HK-2 (cell line): ENCODE measurements around the gene RAB18.
"Not testable (repeated sequence)": the region's sequence is repeated elsewhere in the genome, so short reads cannot be mapped to it uniquely, and the experiment has no call there.

Source experiments
- DNase-seq: peaks from one replicate; pipeline ENCODE4 v3.0.0-alpha.2; 2018; ENCODE audit not compliant: unreplicated experiment

Gene RAB18

DNA sequence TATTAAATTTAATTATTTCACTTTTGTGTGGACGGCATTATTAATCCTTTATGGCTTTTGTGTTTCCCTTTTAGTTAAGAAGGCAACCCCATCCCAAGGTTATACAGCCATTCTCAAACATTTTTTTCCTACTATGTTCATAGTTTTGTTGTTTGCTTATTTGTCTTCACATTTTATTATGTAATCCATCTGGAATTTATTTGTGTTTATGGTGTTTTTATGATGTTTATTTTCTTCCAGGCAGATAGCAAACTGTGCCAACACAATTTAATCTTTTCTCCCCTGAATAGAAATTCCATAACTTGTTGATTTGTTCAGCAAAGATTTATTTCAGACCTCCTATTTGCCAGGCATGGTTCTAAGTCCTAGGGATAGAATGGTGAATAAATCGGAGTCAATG lies 42.9 kb downstream of the RAB18 start:
- DNase-seq = no peak

- DNase-seq = no peak
Observed at GRCh38 chr10:27547482-27547881, 43.4 kb downstream of the RAB18 start.

GRCh38 chr10:27550823-27551222 lies 46.7 kb downstream of the RAB18 start:
- DNase-seq = no peak

GRCh38 chr10:27558612-27559020 lies 54.5 kb downstream of the RAB18 start:
- peak; percentile 18 for DNase-seq

DNA sequence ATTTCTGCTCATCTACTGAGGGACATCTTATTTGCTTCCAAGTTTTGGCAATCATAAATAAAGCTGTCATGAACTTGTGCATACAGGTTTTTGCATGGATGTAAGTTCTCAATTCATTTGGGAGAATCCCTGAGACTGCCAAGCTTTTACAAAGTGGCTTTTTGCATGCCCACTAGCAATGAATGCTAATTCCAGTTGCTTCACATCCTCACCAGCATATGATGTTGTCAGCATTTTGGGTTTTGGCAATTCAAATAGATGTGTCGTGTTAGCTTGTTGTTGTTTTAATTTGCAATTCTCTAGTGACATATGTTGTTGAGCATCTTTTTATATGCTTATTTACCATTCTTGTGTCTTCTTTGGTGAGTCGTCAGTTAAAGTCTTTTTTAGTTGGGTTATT lies 57.2 kb downstream of the RAB18 start:
- DNase-seq = no peak

- DNase-seq = no peak
Observed at GRCh38 chr10:27564398-27564797, 60.3 kb downstream of the RAB18 start.

GRCh38 chr10:27564880-27565279 lies 60.8 kb downstream of the RAB18 start:
- DNase-seq = no peak

DNA sequence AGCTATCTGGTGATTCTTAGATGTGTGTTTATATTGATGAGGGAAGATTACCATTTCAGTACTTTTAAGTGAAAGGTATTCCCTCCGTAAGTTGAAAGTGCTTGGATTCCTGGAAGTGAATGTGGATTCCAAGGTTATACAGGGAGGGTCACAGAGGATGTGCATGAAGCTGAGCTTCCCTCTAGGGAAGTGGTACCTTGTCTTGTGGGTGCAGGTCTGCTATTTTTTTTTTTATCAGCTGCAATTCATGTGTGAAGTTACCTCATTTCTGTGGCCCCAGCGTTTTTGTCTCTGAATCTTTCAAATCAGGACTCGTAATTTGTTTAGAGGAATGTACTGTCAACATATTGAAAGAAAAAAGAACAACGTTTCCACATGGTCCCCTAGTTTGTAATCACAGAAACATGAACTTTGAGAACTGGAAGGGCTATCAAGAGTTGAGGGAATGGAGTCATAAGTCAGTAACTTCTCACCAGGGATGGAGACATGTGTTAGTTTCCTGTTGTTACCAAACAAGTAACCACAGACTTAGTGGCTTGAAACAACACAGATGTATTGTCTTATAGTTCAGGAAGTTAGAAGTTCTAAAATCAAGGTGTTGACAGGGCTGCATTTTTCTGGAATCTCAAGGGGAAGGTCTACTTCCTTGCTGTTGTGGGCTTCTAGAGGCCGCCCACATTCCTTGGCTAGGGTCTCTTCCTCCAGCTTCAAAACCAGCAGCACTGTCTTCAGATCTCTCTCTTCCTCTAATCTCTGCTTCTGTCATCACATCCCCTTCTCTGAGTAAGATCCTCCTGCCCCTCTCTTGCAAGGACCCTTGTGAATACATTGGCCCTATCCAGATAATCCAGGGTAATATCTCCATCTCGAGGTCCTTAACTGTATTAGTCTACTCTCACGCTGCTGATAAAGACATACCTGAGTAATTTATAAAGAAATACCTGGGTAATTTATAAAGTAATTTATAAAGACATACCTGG lies 64.4 kb downstream of the RAB18 start:
- DNase-seq = no peak

GRCh38 chr10:27569946-27570345 lies 65.8 kb downstream of the RAB18 start:
- no peak for DNase-seq

- DNase-seq = not testable (repeated sequence)
Observed at GRCh38 chr10:27577038-27577437, 72.9 kb downstream of the RAB18 start.

DNA sequence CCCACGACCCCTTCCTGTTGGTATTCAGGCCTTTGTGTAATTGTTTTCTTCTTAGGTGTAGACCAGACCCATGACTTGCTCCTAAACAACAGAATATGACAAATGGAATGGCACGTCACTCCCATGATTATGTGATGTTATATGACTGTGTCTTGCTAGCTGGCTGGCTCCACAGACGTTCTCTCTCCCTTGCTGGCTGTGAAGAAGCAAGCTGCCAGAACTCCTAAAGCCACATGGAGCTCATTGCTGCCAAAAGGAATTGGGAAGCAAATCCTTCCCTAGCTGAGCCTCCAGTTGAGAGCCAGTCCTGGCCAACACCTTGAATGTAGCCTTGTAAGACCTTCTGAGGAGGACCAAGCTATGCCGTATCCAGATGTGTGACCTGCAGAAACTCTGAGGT lies 74.2 kb downstream of the RAB18 start:
- no peak for DNase-seq

- no peak for DNase-seq
Observed at GRCh38 chr10:27581225-27581624, 77.1 kb downstream of the RAB18 start.

GRCh38 chr10:27584302-27584701 lies 80.2 kb downstream of the RAB18 start:
- DNase-seq = no peak
